Measurements from ENCODE around the gene NPAS2.

GRCh38 chr2:100807707-100808106 lies 12.2 kb upstream of the NPAS2 start:
- TF ChIP-seq POLR2AphosphoS5 (IDR thresholded peaks at IDR 0.05) (no peak), CTCF (IDR thresholded peaks at IDR 0.05) (no peak)

Measured in gastroesophageal sphincter (tissue), 3 donors.